Neural cell (in vitro differentiated cells): ENCODE results near the gene QPRT. TPM values are rescaled to one million over a fixed set of nuclear protein-coding genes. Genes with fewer than 3 reads are reported as not detected.

Experiments
- H2AFZ ChIP-seq: fragments of 200-600, 300-800 bp; sonication (generic), shearing (Covaris generic); 2 replicates; pipeline ENCODE4 v1.6.0; 2014; ENCODE audit warnings: low read depth, mild to moderate bottlenecking, antibody characterized with exemption, low read length, moderate library complexity
- H3F3A ChIP-seq: fragments of 200-600 bp; shearing (Covaris generic); 2 replicates; pipeline ENCODE4 v1.6.1; 2016; ENCODE audit warnings: mild to moderate bottlenecking, moderate library complexity, mixed read lengths, antibody characterized with exemption, low read length; ENCODE audit not compliant: insufficient read depth, poor library complexity, severe bottlenecking
- H3K27ac ChIP-seq: fragments of 200-600, 300-800 bp; sonication (generic), shearing (Covaris generic); 2 replicates; pipeline ENCODE4 v1.5.1; 2014; ENCODE audit warnings: mild to moderate bottlenecking, low read length, moderate library complexity
- H3K27me3 ChIP-seq: fragments of 300-800, 200-600 bp; sonication (generic), shearing (Covaris generic); 2 replicates; pipeline ENCODE4 v1.6.0; 2014; ENCODE audit warnings: mild to moderate bottlenecking, low read depth, low read length, moderate library complexity; ENCODE audit not compliant: insufficient read depth
- H3K36me3 ChIP-seq: fragments of 300-800, 200-600 bp; sonication (generic), shearing (Covaris generic); 2 replicates; pipeline ENCODE4 v1.5.1; 2014; ENCODE audit warnings: mild to moderate bottlenecking, antibody characterized with exemption, low read length, moderate library complexity; ENCODE audit not compliant: insufficient read depth
- H3K4me2 ChIP-seq: fragments of 300-800, 200-600 bp; sonication (generic), shearing (Covaris generic); 2 replicates; pipeline ENCODE4 v1.6.0; 2014; ENCODE audit warnings: mild to moderate bottlenecking, low read length
- H3K4me3 ChIP-seq: fragments of 300-800, 200-600 bp; sonication (generic), shearing (Covaris generic); 2 replicates; pipeline ENCODE4 v1.5.1; 2014; ENCODE audit warnings: mild to moderate bottlenecking, low read length, moderate library complexity
- H3K79me2 ChIP-seq: fragments of 200-600 bp; shearing (Covaris generic); replicated peaks from 2 replicates; pipeline ENCODE4 v1.6.0; 2014; ENCODE audit warnings: mild to moderate bottlenecking, low read length, moderate library complexity; ENCODE audit not compliant: insufficient read depth
- H3K9ac ChIP-seq: fragments of 300-800, 200-600 bp; sonication (generic), shearing (Covaris generic); 2 replicates; pipeline ENCODE4 v1.6.1; 2016; ENCODE audit warnings: mild to moderate bottlenecking, low read length, mixed read lengths
- H3K9me2 ChIP-seq: fragments of 200-600 bp; shearing (Covaris generic); 2 replicates; pipeline ENCODE4 v1.6.1; 2016; ENCODE audit warnings: mild to moderate bottlenecking, low read length, mixed read lengths; ENCODE audit not compliant: insufficient read depth
- H3K9me3 ChIP-seq: fragments of 200-600, 300-800 bp; sonication (generic), shearing (Covaris generic); 2 replicates; pipeline ENCODE4 v1.6.1; 2016; ENCODE audit warnings: mild to moderate bottlenecking, mixed run types, low read length, moderate library complexity, mixed read lengths
- H4K20me1 ChIP-seq: fragments of 200-600 bp; shearing (Covaris generic); 2 replicates; pipeline ENCODE4 v1.6.1; 2016; ENCODE audit warnings: mild to moderate bottlenecking, mixed run types; ENCODE audit not compliant: insufficient read depth
- CTCF ChIP-seq: fragments of 450-650 bp; IDR thresholded peaks from 2 replicates; pipeline ENCODE4 v1.5.1; 2014; ENCODE audit warnings: antibody characterized with exemption, mild to moderate bottlenecking, moderate library complexity; ENCODE audit not compliant: poor library complexity, severe bottlenecking
- EP300 ChIP-seq: fragments of 450-650 bp; conservative IDR thresholded peaks from 2 replicates; pipeline ENCODE4 v1.6.1; 2014; ENCODE audit warnings: antibody characterized with exemption, mild to moderate bottlenecking, moderate library complexity; ENCODE audit not compliant: poor library complexity, severe bottlenecking
- EZH2 ChIP-seq: fragments of 200-600, 300-800 bp; shearing (Covaris generic), sonication (generic); IDR thresholded peaks from 2 replicates; pipeline ENCODE4 v1.6.1; 2014; ENCODE audit warnings: antibody characterized with exemption, low read length, borderline replicate concordance, mild to moderate bottlenecking; ENCODE audit not compliant: insufficient read depth, poor library complexity, severe bottlenecking
- MXI1 ChIP-seq: fragments of 450-650 bp; conservative IDR thresholded peaks from 2 replicates; pipeline ENCODE4 v1.6.1; 2014; ENCODE audit warnings: antibody characterized with exemption, mild to moderate bottlenecking; ENCODE audit not compliant: poor library complexity, severe bottlenecking
- POLR2AphosphoS5 ChIP-seq: IDR thresholded peaks from 2 replicates; pipeline ENCODE4 v1.6.1; 2012
- RAD21 ChIP-seq: fragments of 450-650 bp; conservative IDR thresholded peaks from 2 replicates; pipeline ENCODE4 v1.6.1; 2014; ENCODE audit warnings: antibody characterized with exemption, mild to moderate bottlenecking, moderate library complexity
- REST ChIP-seq: IDR thresholded peaks from 2 replicates; pipeline ENCODE4 v1.6.1; 2012; ENCODE audit warnings: borderline replicate concordance
- SMC3 ChIP-seq: fragments of 450-650 bp; conservative IDR thresholded peaks from 2 replicates; pipeline ENCODE4 v1.6.1; 2014; ENCODE audit warnings: antibody characterized with exemption, mild to moderate bottlenecking, moderate library complexity; ENCODE audit not compliant: poor library complexity
- TAF1 ChIP-seq: IDR thresholded peaks from 2 replicates; pipeline ENCODE4 v1.6.1; 2012; ENCODE audit warnings: low read depth
- polyA plus RNA-seq: library from polyadenylated mRNA; depleted of rRNA; stranded (reverse); fragments of >200 nt; gene quantifications from 2 replicates; pipeline ENCODE4 v1.2.3, GENCODE V29; 2014

Gene QPRT
- polyA plus RNA-seq, 1 donor from 2014 or later = 2.7 TPM

GRCh38 chr16:29656688-29657523 is 22.1 kb upstream of the QPRT start:
- H3K9ac ChIP-seq = no peak overlapping the region
- H3K9me3 ChIP-seq = no peaks in the 10 kb centered on the region
- no peaks in the 10 kb centered on the region for H3F3A ChIP-seq
- H4K20me1 ChIP-seq = no peaks in the 10 kb centered on the region
- no peaks in the 10 kb centered on the region for H3K9me2 ChIP-seq
- no peaks in the 10 kb centered on the region for H3K27me3 ChIP-seq
- H3K4me2 ChIP-seq = no peak overlapping the region
- TF ChIP-seq MXI1 = no peak
- no peak for TF ChIP-seq EP300
- no peak for TF ChIP-seq REST
- no peak for TF ChIP-seq TAF1
- TF ChIP-seq POLR2AphosphoS5 = no peak
- no peak for TF ChIP-seq RAD21
- TF ChIP-seq SMC3 = no peak
- no peak for TF ChIP-seq EZH2
- no peak for TF ChIP-seq CTCF
- no peak overlapping the region for H3K4me3 ChIP-seq
- no peaks in the 10 kb centered on the region for H3K79me2 ChIP-seq
- H3K36me3 ChIP-seq = no peaks in the 10 kb centered on the region
- no peak overlapping the region for H2AFZ ChIP-seq
- H3K27ac ChIP-seq = no peak overlapping the region

- H3K4me2 ChIP-seq = no peak overlapping the region
- no peaks in the 10 kb centered on the region for H3K27me3 ChIP-seq
- no peaks in the 10 kb centered on the region for H3K9me2 ChIP-seq
- H3F3A ChIP-seq = no peaks in the 10 kb centered on the region
- no peak overlapping the region for H3K4me3 ChIP-seq
- H3K9me3 ChIP-seq = no peaks in the 10 kb centered on the region
- TF ChIP-seq MXI1 (no peak), REST (no peak), EP300 (no peak), EZH2 (no peak), CTCF (no peak), SMC3 (no peak), TAF1 (no peak)
- H2AFZ ChIP-seq = no peak overlapping the region
- no peaks in the 10 kb centered on the region for H4K20me1 ChIP-seq
- no peaks in the 10 kb centered on the region for H3K36me3 ChIP-seq
- H3K79me2 ChIP-seq = no peaks in the 10 kb centered on the region
- H3K27ac ChIP-seq = no peak overlapping the region
- no peak overlapping the region for H3K9ac ChIP-seq
Measured at GRCh38 chr16:29658705-29659104, 20.3 kb upstream of the QPRT start.
